HepG2 (cell line): Measurements from ENCODE around the gene ENSA. TPM values are rescaled to one million over a fixed set of nuclear protein-coding genes. Genes with fewer than 3 reads are reported as not detected.

Experiments
- ATAC-seq: fragments of 200-7000 bp; cut with Tn5 transposase; 3 replicates; pipeline ENCODE4 v1.9.1; 2020; ENCODE audit warnings: mild to moderate bottlenecking, moderate library complexity
- BruUV-seq: library from RNA; stranded (reverse); fragments of 400-500 nt; replicated peaks from 2 replicates; lab custom pipeline; 2021; lab: Mats Ljungman, UMichigan
- CTCF ChIA-PET: fragments of 300-600 bp; formaldehyde crosslinking; extraction: SDS; loops from one replicate; lab custom pipeline; 2021; ENCODE audit warnings: low total read pairs, inconsistent platforms, low intra/inter-chr PET ratio; lab: Yijun Ruan, JAX
- POLR2A ChIA-PET: fragments of 350-600 bp; sonication (Branson Sonifier 250); formaldehyde crosslinking; loops from one replicate; lab custom pipeline; 2020; ENCODE audit warnings: antibody characterized with exemption, inconsistent platforms; lab: Yijun Ruan, JAX
- DNase-seq: peaks from one replicate; pipeline ENCODE4 v3.0.0-alpha.2; 2015; ENCODE audit warnings: low spot score
- FAIRE-seq: peaks from 3 replicates; lab custom pipeline; 2011; peaks lifted over from hg19 to GRCh38; lab: Jason Lieb, UNC
- H2AFZ ChIP-seq: one replicate; pipeline ENCODE4 v1.6.1; 2011; ENCODE audit warnings: low read length, inconsistent platforms
- H3K27ac ChIP-seq: fragments of 300-600 bp; 3 replicates; pipeline ENCODE4 v1.8.0; 2011; ENCODE audit warnings: mixed run types, mild to moderate bottlenecking, mixed read lengths, low read length, inconsistent platforms; ENCODE audit not compliant: insufficient read depth; ENCODE audit errors: extremely low read length
- H3K27me3 ChIP-seq, 2 experiments: fragments of 200-600 bp in 1 of 2; 2 replicates in 1 of 2; 3 replicates in 1 of 2; pipeline versions ENCODE4 v1.6.0 to v1.8.0; 2011; ENCODE audit warnings: low read length in 2 of 2, mild to moderate bottlenecking in 2 of 2, moderate library complexity in 2 of 2, inconsistent platforms in 1 of 2; ENCODE audit not compliant: insufficient read depth in 2 of 2, control insufficient read depth in 1 of 2
- H3K36me3 ChIP-seq, 2 experiments: fragments of 200-600 bp in 1 of 2; replicated peaks in 1 of 2; 2 replicates in 1 of 2; 3 replicates in 1 of 2; pipeline versions ENCODE4 v1.5.1 to v1.8.0; 2011; ENCODE audit warnings: low read length in 2 of 2, inconsistent platforms in 1 of 2; ENCODE audit not compliant: insufficient read depth in 2 of 2, control insufficient read depth in 1 of 2
- H3K4me1 ChIP-seq: 2 replicates; pipeline ENCODE4 v1.5.1; 2012; ENCODE audit warnings: low read length, inconsistent platforms; ENCODE audit not compliant: insufficient read depth
- H3K4me2 ChIP-seq: 2 replicates; pipeline ENCODE4 v1.6.0; 2011; ENCODE audit warnings: low read depth, low read length, inconsistent platforms
- H3K4me3 ChIP-seq, 3 experiments: fragments of 200-600 bp in 1 of 3; sonication (generic), shearing (Covaris generic) in 1 of 3; replicated peaks in 1 of 3; 2 replicates each; pipeline ENCODE4 v1.5.1; 2011 to 2016; ENCODE audit warnings: low read length in 3 of 3, inconsistent platforms in 2 of 3, low read depth in 2 of 3, mild to moderate bottlenecking in 2 of 3, control low read depth in 1 of 3, mixed read lengths in 1 of 3; ENCODE audit not compliant: insufficient read depth in 1 of 3
- H3K79me2 ChIP-seq: one replicate; pipeline ENCODE4 v1.6.1; 2011; ENCODE audit warnings: low read length, inconsistent platforms; ENCODE audit not compliant: insufficient read depth
- H3K9ac ChIP-seq: 2 replicates; pipeline ENCODE4 v1.6.0; 2011; ENCODE audit warnings: mild to moderate bottlenecking, low read depth, low read length, inconsistent platforms; ENCODE audit not compliant: insufficient read depth
- H3K9me3 ChIP-seq: 2 replicates; pipeline ENCODE4 v1.5.1; 2012; ENCODE audit warnings: mild to moderate bottlenecking, low read length
- H4K20me1 ChIP-seq: 2 replicates; pipeline ENCODE4 v1.6.0; 2011; ENCODE audit warnings: inconsistent platforms, mild to moderate bottlenecking, low read length, moderate library complexity; ENCODE audit not compliant: insufficient read depth
- AGO2 ChIP-seq: fragments of 200-400 bp; formaldehyde crosslinking; optimal IDR thresholded peaks from 2 replicates; pipeline ENCODE3; 2017; ENCODE audit warnings: mild to moderate bottlenecking, low read depth, low read length, moderate library complexity
- KLF12 ChIP-seq: sonication (generic); formaldehyde crosslinking; IDR thresholded peaks from 2 replicates; pipeline ENCODE4 v1.4.0; 2020; ENCODE audit warnings: missing genetic modification reagents, borderline replicate concordance
- PRMT3 ChIP-seq: sonication (generic); formaldehyde crosslinking; IDR thresholded peaks from 2 replicates; pipeline ENCODE4 v1.8.1; 2022; ENCODE audit warnings: low read depth, mild to moderate bottlenecking, moderate library complexity, missing genetic modification reagents, borderline replicate concordance
- SOX13 ChIP-seq, 3 experiments: fragments of 450-650 bp in 1 of 3; sonication (generic) in 1 of 3; formaldehyde crosslinking in 1 of 3; IDR thresholded peaks in 2 of 3; conservative IDR thresholded peaks in 1 of 3; 2 replicates each; pipeline versions ENCODE4 v1.5.0 to v1.6.1; 2016 to 2020; ENCODE audit warnings: antibody characterized with exemption in 1 of 3, mild to moderate bottlenecking in 1 of 3, missing compliant biosample characterization in 1 of 3, missing genetic modification reagents in 1 of 3, moderate library complexity in 1 of 3
- SOX5 ChIP-seq: IDR thresholded peaks from 2 replicates; pipeline ENCODE4 v1.6.1; 2016; ENCODE audit warnings: borderline replicate concordance
- ZBTB38 ChIP-seq: sonication (generic); formaldehyde crosslinking; IDR thresholded peaks from 2 replicates; pipeline ENCODE4 v1.5.1; 2020; ENCODE audit warnings: mild to moderate bottlenecking, missing genetic modification reagents
- ZNF614 ChIP-seq: IDR thresholded peaks from 2 replicates; pipeline ENCODE4 v1.6.1; 2018; ENCODE audit warnings: missing biosample characterization, missing genetic modification reagents, inconsistent platforms, borderline replicate concordance
- WGBS: methylation state at CpG from one replicate; pipeline ENCODE4 v1.1.6; 2017; ENCODE audit warnings: low lambda C conversion rate; 5-methylcytosine and 5-hydroxymethylcytosine counted together
- in situ Hi-C: cut with HindIII; loops from 2 replicates; pipeline ENCODE4 v1.10.0; 2017; ENCODE audit warnings: low pct_unique_long_range_greater_than_20kb; ENCODE audit not compliant: extremely low pct_ligation_motif_present
- intact Hi-C: fragments of 100-400 bp; cut with micrococcal nuclease; formaldehyde crosslinking; loops from one replicate; pipeline ENCODE4 v1.10.0; 2022; ENCODE audit not compliant: unreplicated experiment
- polyA plus RNA-seq, 8 experiments: library from polyadenylated mRNA; depleted of rRNA in 3 of 8; stranded (reverse) in 7 of 8; unstranded in 1 of 8; fragments of >200 nt; fragmentation: Illumina TruSeq in 4 of 8; extraction: Trizol in 4 of 8; gene quantifications; 2 replicates each; pipeline versions ENCODE4 v1.2.1 to v1.2.3, GENCODE V29; 2011 to 2016; ENCODE audit warnings: low read depth in 4 of 8, missing spikeins in 1 of 8, mixed read lengths in 1 of 8; ENCODE audit not compliant: insufficient read depth in 1 of 8
- total RNA-seq, 5 experiments: library from RNA; depleted of rRNA; stranded (reverse); fragments of >200 nt; fragmentation: Illumina TruSeq; extraction: Trizol; gene quantifications; 2 replicates each; pipeline ENCODE4 v1.2.3, GENCODE V29; 2016; ENCODE audit warnings: low read depth in 1 of 5

ENSA gene
- total and polyA plus RNA-seq, 2 of the 13 experiments (the other 11 are each of a cell fraction or from before 2014, with no cell fraction given) = 54.5 to 111 TPM

DNA sequence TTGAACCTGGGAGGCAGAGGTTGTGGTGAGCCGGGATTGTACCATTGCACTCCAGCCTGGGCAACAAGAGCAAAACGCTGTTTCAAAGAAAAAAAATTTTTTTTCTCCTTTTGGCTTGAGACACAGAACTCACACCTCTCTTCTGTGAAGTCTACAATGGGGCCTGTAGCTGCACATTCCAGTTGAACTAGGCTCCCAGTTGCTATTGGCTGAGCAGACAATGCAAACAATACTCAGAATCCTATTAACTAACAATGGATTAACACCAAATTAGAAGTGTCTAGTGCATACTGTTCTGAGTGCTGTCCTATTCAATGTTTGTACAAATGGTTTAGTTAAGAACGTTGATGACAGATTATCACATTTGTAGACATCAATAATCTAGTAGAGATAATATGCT lies 32.4 kb downstream of the ENSA start:
- TF ChIP-seq AGO2 = no peak
- TF ChIP-seq ZNF614 (CRISPR knock-in tag) = no peak
- TF ChIP-seq SOX5 = 0 out of 2 replicates have a peak, but pooled peaks have one; percentile 24
- TF ChIP-seq PRMT3 (CRISPR knock-in tag) = no peak
- TF ChIP-seq SOX13 (IDR thresholded peaks at IDR 0.05) = no peak
- peak in 1 of 2 experiments; percentile 48; a peak in 1 of 4 replicates for TF ChIP-seq SOX13 (CRISPR knock-in tag; conservative IDR thresholded peaks at IDR 0.05 in 1 of 2, IDR thresholded peaks at IDR 0.05 in 1 of 2)
- TF ChIP-seq KLF12 (CRISPR knock-in tag) = no peak
- no peak for TF ChIP-seq ZBTB38 (CRISPR knock-in tag)
- TF ChIP-seq, all 625 proteins: peak for 2
- Histone ChIP-seq H3K27me3 (no peaks in the 10 kb centered on the region), H3K79me2 (no peaks in the 10 kb centered on the region), H3K27ac (no peak overlapping the region), H3K4me1 (peaks cover 53% of the 10 kb centered on the region), H3K9me3 (no peaks in the 10 kb centered on the region), H3K4me2 (no peak overlapping the region), H3K9ac (no peak overlapping the region), H2AFZ (no peak overlapping the region), H4K20me1 (no peaks in the 10 kb centered on the region), H3K36me3 (peaks cover 0 to 1% of the 10 kb centered on the region in 2 experiments; a peak in 2 of 5 replicates), H3K4me3 (no peak overlapping the region)
- ATAC-seq (peak; percentile 39; the same call in 2 of the 3 replicates), FAIRE-seq (no peak), DNase-seq (no peak)
- no TSS peak for BruUV-seq
- 53% methylated on average over 3 of the region's 3 CpGs for WGBS
- CTCF ChIA-PET = no interaction called here
- in situ Hi-C loops = no loop called here
- POLR2A ChIA-PET = interaction anchor here (1.1 to 4.3 kb wide), 4 partner anchors 16 to 33 kb away, joined by 3 to 27 read pairs (median 5); partner anchors contain the start of gene MCL1
- intact Hi-C loops = no loop called here
